Ovary (tissue), 9 donors: ENCODE results near the gene GBF1. TPM values are rescaled to one million over a fixed set of nuclear protein-coding genes. Genes with fewer than 3 reads are reported as not detected.

Experiments used
- DNase-seq, 5 donors: peaks; one replicate each; pipeline ENCODE4 v3.0.0-alpha.2; 2019 to 2020
- H3K27ac ChIP-seq, 2 donors: fragments of 200-600 bp; one replicate each; pipeline versions ENCODE4 v1.5.1 to v1.8.0; 2019 to 2022
- H3K27me3 ChIP-seq: fragments of 200-600 bp; one replicate; pipeline ENCODE4 v1.8.0; 2022
- H3K36me3 ChIP-seq: fragments of 200-600 bp; sonication (generic); one replicate; pipeline ENCODE4 v1.5.1; 2019
- H3K4me1 ChIP-seq: one replicate; pipeline ENCODE4 v1.8.1; 2013; ENCODE audit warnings: mild to moderate bottlenecking, moderate library complexity; ENCODE audit not compliant: insufficient read depth
- H3K4me3 ChIP-seq: fragments of 200-600 bp; sonication (generic); one replicate; pipeline ENCODE4 v1.5.1; 2017
- H3K9me3 ChIP-seq, 2 donors: fragments of 200-600 bp in 1 of 2; sonication (generic) in 1 of 2; one replicate each; pipeline versions ENCODE4 v1.5.1 to v1.8.1; 2013 to 2019; ENCODE audit warnings: mild to moderate bottlenecking in 1 of 2, moderate library complexity in 1 of 2
- CTCF ChIP-seq, 3 donors: fragments of 450-650 bp in 2 of 3; fragments of 200-600 bp in 1 of 3; IDR thresholded peaks; one replicate each; pipeline versions ENCODE4 v1.5.1 to v1.8.0; 2016 to 2022; ENCODE audit warnings: antibody characterized with exemption in 3 of 3, mild to moderate bottlenecking in 1 of 3
- EP300 ChIP-seq: sonication (generic); formaldehyde crosslinking; IDR thresholded peaks from one replicate; pipeline ENCODE4 v1.6.1; 2017; ENCODE audit warnings: antibody characterized with exemption
- POLR2A ChIP-seq: fragments of 450-650 bp; IDR thresholded peaks from one replicate; pipeline ENCODE4 v1.6.1; 2017; ENCODE audit warnings: antibody characterized with exemption, mild to moderate bottlenecking, moderate library complexity
- WGBS, 3 donors: extraction: QIAGEN DNeasy Blood & Tissue Kit in 1 of 3; methylation state at CpG; one replicate each; pipeline versions ENCODE4 v1.1.5 to v1.1.7; 2013 to 2017; 5-methylcytosine and 5-hydroxymethylcytosine counted together
- intact Hi-C, 4 donors: fragments of 100-400 bp; cut with DNase I; formaldehyde crosslinking; loops; one replicate each; pipeline versions ENCODE4 v1.11.0 to v1.15.1; 2022 to 2023
- polyA plus RNA-seq, 2 donors: library from polyadenylated mRNA; stranded (reverse); fragments of 200-250 nt in 1 of 2; fragments of 350-450 nt in 1 of 2; fragmentation: Illumina TruSeq in 1 of 2; extraction: RNeasy Lipid Tissue Mini Kit (QIAGEN cat#74804) in 1 of 2; gene quantifications; one replicate each; pipeline ENCODE4 v1.2.3, GENCODE V29; 2013 to 2014
- total RNA-seq, 7 donors: library from RNA; depleted of rRNA in 2 of 7; stranded (reverse); fragments of >200 nt in 2 of 7; fragmentation: NEBNext Ultra II Directional in 3 of 7; extraction: Animal tissue kit (Norgen Biotek cat#: 25700) in 3 of 7; gene quantifications; one replicate each; pipeline versions ENCODE4 v1.1.0 to v1.2.4, GENCODE V29; 2016 to 2023
- donor health status: DM: no; HTN: no; CAD: no; lungs with moderate emphysema.
- donor health status: DM: no; HTN: no; CAD: no.
- donor health status: Bipolar disorder and iron deficiency.
- donor health status: DM: yes; HTN: yes; CAD: no.
- donor health status: DM: no; HTN: no; CAD: no.
- donor health status: DM: yes; HTN: yes; CAD: no.

The GBF1 gene
- total and polyA plus RNA-seq, 9 donors: 13.2 to 43.2 (median 34.4) TPM

DNA sequence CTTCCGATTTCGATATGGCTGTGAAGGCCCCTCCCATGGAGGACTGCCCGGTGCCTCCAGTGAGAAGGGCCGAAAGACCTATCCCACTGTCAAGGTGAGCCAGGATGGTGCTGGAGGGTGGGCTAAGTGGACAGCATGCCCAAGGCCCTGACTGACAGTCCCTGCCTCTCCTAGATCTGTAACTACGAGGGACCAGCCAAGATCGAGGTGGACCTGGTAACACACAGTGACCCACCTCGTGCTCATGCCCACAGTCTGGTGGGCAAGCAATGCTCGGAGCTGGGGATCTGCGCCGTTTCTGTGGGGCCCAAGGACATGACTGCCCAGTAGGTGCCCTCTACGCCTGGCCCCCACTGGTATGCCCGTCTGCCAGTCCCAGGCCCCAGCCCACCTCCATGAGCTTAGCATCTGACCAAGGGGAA, 151.4 kb downstream of the GBF1 start:
- H3K36me3 ChIP-seq: no peaks in the 10 kb centered on the region
- no peak overlapping the region for H3K4me3 ChIP-seq
- no peaks in the 10 kb centered on the region for H3K27me3 ChIP-seq
- H3K27ac ChIP-seq: peak overlapping the region in 1 of 2 donors; percentile 97
- intact Hi-C loops: loop anchor here in 1 of 4 donors (5.0 to 10.0 kb wide), 2 partner anchors 86 to 188 kb away; no protein-coding TSS in a partner anchor
- peaks cover 11% of the 10 kb centered on the region for H3K4me1 ChIP-seq
- WGBS, 3 donors: 79 to 80% (median 79%) methylated on average over 12 of the region's 12 CpGs
- TF ChIP-seq CTCF (IDR thresholded peaks at IDR 0.05) (no peak), EP300 (no peak), POLR2A (no peak)
- H3K9me3 ChIP-seq: no peaks in the 10 kb centered on the region
- peak in 1 of 5 donors; percentile 7 for DNase-seq

- 88 to 90% (median 89%) methylated on average over 14 of the region's 14 CpGs for WGBS, 3 donors
These were observed 152.2 kb downstream of the GBF1 start for GRCh38 chr10:102397222-102398171.

DNA sequence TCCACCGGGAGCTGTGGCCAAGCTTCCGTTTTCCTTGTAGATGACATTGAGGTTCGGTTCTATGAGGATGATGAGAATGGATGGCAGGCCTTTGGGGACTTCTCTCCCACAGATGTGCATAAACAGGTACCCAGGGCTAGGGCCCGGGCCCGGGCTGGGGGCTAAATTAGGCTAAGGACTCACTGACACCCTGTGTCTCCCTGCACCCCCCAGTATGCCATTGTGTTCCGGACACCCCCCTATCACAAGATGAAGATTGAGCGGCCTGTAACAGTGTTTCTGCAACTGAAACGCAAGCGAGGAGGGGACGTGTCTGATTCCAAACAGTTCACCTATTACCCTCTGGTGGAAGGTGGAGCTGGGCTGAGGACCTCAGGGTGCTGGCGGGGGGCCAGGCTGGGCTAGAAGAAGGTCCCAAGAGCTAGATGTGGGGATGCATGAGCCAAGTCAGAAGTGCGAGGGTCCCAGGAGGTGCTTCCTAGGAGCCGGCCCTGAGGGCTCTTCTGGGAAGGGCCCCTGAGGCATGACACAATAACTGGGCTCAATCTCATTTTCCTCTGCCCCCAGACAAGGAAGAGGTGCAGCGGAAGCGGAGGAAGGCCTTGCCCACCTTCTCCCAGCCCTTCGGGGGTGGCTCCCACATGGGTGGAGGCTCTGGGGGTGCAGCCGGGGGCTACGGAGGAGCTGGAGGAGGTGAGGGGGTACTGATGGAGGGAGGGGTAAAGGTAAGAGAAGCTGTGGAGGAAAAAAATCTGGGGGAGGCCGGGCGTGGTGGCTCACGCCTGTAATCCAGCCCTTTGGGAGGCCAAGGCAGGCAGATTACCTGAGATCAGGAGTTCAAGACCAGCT, 153.1 kb downstream of the GBF1 start:
- intact Hi-C loops: loop anchor here in 1 of 4 donors (5.0 to 10.0 kb wide), 2 partner anchors 84 to 186 kb away; no protein-coding TSS in a partner anchor
- H3K27me3 ChIP-seq: no peaks in the 10 kb centered on the region
- WGBS, 3 donors: 81 to 83% (median 83%) methylated on average over 21 of the region's 21 CpGs
- H3K27ac ChIP-seq: peak overlapping the region; percentile 90 to 92
- TF ChIP-seq EP300: no peak
- no peak for TF ChIP-seq POLR2A
- no peak for TF ChIP-seq CTCF (IDR thresholded peaks at IDR 0.05)
- peak in 2 of 5 donors; percentile 17 to 51 for DNase-seq
- no peaks in the 10 kb centered on the region for H3K9me3 ChIP-seq
- H3K36me3 ChIP-seq: no peaks in the 10 kb centered on the region
- H3K4me3 ChIP-seq: no peak overlapping the region
- peaks cover 11% of the 10 kb centered on the region for H3K4me1 ChIP-seq

More at GRCh38 chr10:102397222-102398171, 152.2 kb downstream of the GBF1 start:
- Histone ChIP-seq H3K4me1 (peaks cover 11% of the 10 kb centered on the region), H3K36me3 (no peaks in the 10 kb centered on the region), H3K27me3 (no peaks in the 10 kb centered on the region), H3K9me3 (no peaks in the 10 kb centered on the region), H3K4me3 (no peak overlapping the region), H3K27ac (no peak overlapping the region)
- peak in 1 of 5 donors; percentile 8 for DNase-seq
- TF ChIP-seq POLR2A: no peak
- no peak for TF ChIP-seq CTCF (IDR thresholded peaks at IDR 0.05)
- TF ChIP-seq EP300: no peak
- intact Hi-C loops: loop anchor here in 1 of 4 donors (5.0 to 10.0 kb wide), 2 partner anchors 85 to 187 kb away; no protein-coding TSS in a partner anchor
